Effector CD4-positive, alpha-beta T cell (primary cell): ENCODE measurements around the gene RHEX.

Experiments
- DNase-seq: peaks from one replicate; pipeline ENCODE4 v3.0.0-alpha.2; 2020

RHEX gene

DNA sequence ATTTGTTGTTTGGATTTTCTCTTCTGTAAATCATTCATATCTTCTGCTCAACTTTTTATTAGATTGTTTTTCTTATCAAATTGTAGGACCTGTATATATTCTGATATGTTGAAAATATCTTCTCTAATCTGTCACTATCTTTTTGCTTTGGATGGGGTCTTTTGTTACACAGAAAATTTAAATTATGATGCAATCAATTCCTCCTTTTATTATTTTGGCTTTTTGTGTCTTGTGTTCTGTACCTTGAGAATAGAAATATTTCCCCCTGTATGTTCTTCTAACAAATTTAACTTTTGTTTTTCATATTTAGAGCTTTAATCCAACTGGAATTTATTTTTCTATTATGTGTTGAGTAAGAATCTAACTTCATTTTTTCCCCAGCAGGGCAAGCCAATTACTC is 67.4 kb downstream of the RHEX start:
- no peak for DNase-seq

DNA sequence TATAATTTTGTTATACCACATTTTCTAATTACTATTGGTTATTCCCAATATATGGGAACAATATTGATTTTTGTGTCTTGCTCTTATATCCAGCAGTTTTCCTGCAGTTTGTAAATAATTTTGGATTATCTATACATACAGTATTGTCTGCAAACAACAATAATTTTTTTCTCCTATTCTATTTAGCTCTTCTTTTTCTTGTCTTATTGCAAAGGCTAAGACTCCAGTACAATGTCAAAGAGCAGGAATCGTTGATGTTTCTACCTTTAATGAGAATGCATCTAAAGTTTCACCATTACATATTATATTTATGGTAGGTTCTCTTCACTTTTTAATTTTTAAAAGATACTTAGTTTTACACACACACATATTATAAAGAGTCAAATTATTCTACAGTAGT is 68.3 kb downstream of the RHEX start:
- no peak for DNase-seq

DNA sequence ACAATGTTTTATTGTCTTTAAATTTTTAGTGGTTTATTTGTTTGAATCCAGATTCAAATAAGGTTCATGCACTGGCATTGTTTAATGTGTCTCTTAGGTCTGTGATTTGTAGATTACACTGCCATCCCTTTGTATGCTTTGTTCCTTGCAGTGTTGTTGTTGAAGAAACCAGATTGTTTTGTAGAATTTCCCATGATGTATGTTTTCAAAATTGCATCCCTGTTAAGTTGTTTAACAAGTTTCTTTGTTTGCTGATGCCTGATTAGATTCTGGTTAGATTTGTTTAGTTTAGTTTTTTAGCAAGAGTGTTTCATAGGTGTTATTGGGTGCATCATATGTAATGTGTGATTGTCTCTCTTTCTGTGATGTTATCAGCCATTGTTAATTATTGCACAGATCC is 69.7 kb downstream of the RHEX start:
- DNase-seq = no peak

DNA sequence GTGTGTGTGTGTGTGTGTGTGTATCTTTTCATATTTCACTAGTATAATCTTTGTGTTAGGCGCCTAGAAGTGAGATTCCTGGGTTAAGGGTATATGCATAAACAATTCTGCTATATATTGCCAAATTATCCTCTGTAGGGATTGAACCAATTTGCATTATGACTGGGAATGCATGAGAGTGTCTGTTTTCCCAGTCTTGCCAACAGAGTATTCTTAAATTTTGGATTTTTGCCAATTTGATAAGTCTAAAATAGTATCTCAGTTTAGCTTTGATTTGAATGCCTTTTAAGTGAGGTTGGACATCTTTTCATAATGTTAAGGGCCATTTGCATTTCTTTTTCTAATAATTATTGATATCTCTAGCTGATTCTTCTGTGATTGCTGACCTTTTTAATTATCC is 72.4 kb downstream of the RHEX start:
- DNase-seq = no peak

DNA sequence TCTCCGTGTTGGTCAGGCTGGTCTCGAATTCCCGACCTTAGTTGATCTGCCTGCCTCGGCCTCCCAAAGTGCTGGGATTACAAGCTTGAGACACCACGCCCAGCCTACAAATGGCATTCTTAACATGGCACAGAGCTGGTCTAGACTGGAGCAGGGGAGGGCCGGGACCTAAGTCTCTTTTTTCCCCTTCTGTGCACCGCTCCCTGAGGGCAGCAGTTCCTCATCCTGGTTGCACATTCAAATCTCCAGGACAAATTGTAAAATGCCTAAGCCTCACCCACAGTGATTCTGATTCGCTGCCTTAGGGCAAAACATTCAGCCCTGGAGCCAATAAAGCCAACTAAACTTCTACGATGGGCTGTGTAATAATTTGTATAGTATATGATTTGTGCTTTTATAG is 74.4 kb downstream of the RHEX start:
- DNase-seq = no peak

DNA sequence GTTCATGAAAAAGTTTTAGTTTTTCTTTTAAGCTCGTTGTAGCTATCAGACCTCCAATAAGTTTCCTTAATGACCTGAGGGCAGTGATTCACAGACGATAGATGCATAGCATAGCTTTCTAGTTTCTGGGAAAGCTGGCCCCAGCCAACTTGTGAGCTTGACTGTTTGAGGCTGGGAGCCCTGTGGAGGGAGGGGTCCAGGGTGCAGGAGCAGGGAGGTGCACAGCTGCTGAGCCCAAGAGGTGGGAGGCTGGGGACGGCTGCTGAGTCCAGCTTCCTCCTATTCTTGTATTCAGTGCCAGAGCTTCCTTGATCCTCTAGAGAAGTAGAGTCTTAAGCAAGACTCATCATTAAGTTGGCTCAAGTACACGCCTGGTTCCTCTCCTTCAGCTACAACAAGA is 75.2 kb downstream of the RHEX start:
- no peak for DNase-seq

DNA sequence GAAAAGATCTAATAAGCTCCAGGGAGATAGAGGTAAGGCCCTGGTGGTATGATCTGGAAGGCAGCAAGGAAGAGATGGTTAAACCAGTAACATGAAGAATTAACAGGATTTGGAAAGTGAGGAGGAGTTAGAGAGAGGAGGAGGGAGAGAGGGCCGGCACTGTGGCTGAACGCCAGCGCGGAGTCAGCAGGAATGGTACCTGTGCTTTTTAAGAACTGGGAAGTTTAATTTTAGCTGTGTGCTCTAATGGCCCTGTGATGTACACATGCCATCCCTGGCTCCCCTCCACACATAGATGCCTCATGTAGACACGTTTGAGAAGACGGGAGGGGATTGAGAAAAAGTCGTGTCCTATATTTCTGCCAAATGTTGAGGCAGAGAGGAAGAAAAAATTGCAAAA is 78.1 kb downstream of the RHEX start:
- DNase-seq = no peak

DNA sequence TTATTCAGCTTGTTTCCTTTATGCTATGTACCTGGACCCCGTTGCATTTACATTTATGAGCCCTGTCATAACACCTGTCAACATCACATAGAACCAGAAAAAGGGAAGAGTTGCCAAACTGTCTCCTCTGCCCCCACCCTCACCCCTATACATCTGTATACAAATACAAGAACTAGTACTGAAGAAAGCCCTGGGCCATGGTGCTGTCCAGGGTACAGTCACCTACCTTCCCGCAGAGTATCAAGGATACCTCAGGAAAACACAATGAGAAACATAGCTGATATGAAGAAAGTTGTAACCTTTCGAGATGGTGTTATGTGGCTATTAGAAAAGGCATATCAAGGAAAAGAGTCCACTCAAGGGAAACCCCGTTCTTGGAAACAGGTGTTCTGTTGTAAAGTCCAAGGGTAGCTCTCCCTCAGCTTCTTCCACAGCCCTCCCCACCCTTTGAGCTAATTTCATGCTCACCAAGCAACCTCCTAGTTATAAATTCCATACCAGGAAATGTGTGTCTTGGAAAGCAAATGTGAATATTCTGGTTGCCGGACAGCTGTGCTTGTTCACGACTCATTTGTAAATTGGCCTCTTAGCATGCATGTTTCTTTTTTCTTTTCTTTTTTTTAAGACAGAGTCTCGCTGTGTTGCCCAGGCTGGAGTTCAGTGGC is 80.9 kb downstream of the RHEX start:
- no peak for DNase-seq

DNA sequence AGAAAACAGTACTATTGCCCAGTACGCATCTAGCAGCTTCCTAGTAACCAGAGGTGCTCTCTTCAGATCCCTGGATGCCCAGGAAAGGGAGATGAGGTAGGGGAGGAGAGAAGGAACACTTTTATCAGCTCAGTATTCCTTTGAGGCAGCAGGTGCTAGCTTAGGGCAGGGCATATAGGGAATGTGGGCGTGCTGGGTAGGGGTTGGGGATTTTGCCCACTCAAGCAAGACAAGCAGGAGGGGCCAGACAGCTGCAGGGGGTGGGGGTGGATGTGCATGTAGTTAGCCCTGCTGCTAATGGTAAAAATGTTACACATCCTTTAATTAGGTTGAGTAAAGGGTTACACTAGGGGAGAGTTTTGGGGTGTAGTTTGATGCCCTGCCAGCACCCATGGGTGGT is 82.3 kb downstream of the RHEX start:
- no peak for DNase-seq

DNA sequence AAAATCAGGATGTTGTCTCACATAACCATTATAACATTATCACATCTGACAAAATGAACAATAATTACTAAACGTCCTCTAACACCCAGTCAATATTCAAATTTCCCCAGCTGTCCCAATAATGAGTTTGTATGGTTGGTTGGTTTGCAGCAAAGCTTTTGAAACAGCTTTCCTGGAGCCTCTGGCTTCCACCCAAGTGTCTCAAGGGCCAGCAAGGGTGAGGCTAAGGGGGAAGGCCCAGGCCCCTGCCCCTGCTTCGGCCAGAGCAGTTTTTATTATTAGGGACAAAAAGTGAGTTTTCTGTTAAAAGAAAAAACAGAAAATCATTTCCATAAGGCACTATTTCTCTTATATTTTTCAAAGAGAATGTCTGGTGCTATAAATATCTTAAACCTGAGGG is 83.3 kb downstream of the RHEX start:
- no peak for DNase-seq

DNA sequence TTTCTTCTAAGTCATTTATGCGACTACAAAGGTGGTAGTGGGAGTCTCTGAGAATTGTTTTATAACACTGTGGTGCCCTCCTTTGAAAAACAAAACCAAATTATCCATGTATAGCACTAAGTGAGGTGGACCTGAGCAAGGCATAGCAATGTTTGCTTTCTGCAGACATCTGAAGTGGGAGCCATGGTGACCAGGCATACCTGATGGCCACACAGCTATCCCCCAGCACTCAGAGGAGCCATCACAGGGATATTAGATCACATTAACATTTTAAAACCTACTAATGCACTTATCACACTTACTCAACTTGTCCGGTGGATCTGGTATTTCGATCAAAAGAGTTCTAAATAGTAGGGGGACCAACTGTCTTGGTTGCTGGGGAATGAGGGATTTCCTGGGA is 89.0 kb downstream of the RHEX start:
- DNase-seq = no peak

DNA sequence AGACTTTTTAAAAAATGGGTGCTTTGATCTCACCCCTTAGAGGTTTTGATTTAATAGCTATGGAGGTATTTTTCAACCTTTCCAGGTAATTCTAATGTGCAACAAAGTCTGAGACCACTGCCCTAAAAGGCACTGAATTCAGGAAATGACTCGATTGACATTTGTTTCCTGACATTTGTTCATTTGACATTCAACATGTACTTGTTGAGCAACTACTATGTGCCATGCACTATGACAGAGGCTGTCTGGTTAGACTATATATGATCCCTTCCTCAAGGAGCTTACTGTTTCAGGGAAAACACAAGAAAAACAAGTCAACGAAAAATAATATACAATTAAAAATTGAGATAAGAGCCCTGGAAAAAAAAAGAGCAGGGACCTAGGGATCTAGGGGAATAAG is 89.8 kb downstream of the RHEX start:
- DNase-seq = no peak

DNA sequence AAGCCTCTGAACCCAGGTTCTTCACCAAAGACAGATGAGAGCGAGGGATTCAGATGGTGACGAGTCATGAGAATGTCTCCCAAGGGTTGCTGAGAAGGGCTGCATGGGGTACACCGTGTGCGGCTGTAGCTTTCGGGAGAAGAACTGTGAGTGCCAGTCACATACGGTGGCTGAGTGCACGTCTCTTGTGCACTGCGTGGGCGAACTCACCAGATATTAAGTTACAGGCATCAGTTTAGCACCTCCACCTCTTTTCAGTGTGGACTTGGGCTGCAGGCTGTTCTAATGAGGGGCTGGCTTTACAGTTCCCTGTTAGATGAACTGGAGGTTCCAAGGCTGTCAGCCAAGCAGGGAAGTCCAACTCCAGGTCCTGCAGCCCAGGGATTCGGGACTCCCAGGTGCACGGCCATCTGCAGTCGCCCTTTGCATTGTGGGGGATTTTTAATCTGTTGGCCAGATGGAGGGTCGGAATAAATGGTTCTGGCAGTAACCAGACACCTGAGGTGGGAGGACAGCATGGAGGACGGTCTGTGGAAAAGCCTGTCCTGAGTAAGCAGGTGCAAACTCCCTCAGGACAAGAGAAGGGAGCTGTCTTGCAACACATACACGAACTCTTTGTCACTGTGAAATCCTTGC is 90.7 kb downstream of the RHEX start:
- no peak for DNase-seq

DNA sequence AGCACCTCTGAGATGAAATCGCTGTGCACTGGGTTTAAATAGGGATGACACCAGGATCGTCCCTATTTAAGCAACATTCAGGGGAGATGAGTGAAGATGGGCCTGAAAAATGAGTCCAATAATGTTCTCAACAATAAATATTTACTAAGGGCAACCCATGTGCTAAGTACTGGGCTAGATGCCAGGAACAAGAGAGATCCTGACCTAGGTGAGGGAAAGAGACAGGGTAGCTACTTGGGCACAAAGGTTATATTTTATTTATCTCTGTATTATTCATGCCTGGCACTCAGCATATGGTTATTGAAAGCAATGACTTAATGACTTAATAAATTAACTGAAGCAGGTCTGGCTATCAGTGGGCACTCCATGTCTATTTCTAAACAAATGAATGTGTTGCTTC is 91.6 kb downstream of the RHEX start:
- DNase-seq = no peak

DNA sequence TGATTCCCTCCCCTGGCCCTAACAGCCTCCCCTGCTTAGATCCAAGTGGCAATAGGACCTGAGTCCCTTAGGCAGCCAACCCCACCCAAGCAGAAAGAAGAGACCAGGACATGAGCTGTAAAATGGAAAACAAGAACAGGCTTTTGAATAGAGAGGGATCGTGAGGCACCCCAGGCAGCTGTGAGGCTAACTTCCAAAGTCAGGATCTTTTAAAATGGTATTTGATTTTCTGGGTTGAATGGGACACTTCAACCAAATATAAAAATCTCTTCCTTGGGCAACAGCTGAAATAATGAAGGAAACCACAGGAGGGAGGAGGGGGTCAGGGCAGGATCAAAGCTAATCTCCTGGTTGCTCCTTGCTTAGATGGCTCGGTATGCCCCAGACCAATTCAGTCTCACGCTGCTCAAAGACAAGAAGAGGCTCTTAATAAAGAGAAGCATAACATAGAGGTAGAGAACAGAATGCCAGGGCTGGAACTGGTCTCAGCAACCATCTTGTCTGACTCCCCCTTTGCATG is 92.9 kb downstream of the RHEX start:
- DNase-seq = no peak
